CD4-positive, alpha-beta T cell (primary cell): Measurements from ENCODE around the gene ACTN1. TPM values are rescaled to one million over a fixed set of nuclear protein-coding genes. Genes with fewer than 3 reads are reported as not detected.

Experiments
- ATAC-seq: fragments of 200-7000 bp; cut with Tn5 transposase; one replicate; pipeline ENCODE4 v1.10.0; 2022; ENCODE audit warnings: mild to moderate bottlenecking; ENCODE audit not compliant: poor library complexity
- CTCF ChIA-PET: fragments of 350-600 bp; sonication (Branson Sonifier 250); formaldehyde crosslinking; loops from one replicate; lab custom pipeline; 2021; ENCODE audit warnings: antibody characterized with exemption, inconsistent platforms; lab: Charles Lee
- POLR2A ChIA-PET: fragments of 350-600 bp; sonication (Branson Sonifier 250); formaldehyde crosslinking; loops from one replicate; lab custom pipeline; 2021; ENCODE audit warnings: antibody characterized with exemption, inconsistent platforms; lab: Charles Lee
- DNase-seq, 14 experiments: peaks; one replicate each; pipeline ENCODE4 v3.0.0-alpha.2; 2013 to 2020; ENCODE audit warnings: mixed read lengths in 2 of 14
- H3K27ac ChIP-seq, 2 donors: one replicate each; pipeline versions ENCODE4 v1.5.1 to v1.7.0; 2013; ENCODE audit warnings: low read length in 2 of 2, low read depth in 1 of 2, mild to moderate bottlenecking in 1 of 2
- H3K27me3 ChIP-seq, 2 experiments: 1 replicate in 1 of 2; 2 replicates in 1 of 2; pipeline versions ENCODE4 v1.6.1 to v1.7.0; 2013; ENCODE audit warnings: low read length in 2 of 2, control low read depth in 1 of 2, mild to moderate bottlenecking in 1 of 2, moderate library complexity in 1 of 2; ENCODE audit not compliant: insufficient read depth in 2 of 2, control insufficient read depth in 1 of 2
- H3K36me3 ChIP-seq: one replicate; pipeline ENCODE4 v1.6.1; 2013; ENCODE audit warnings: low read length, control low read depth; ENCODE audit not compliant: insufficient read depth
- H3K4me1 ChIP-seq: one replicate; pipeline ENCODE4 v1.6.1; 2013; ENCODE audit warnings: low read length, control low read depth; ENCODE audit not compliant: insufficient read depth
- H3K4me3 ChIP-seq: one replicate; pipeline ENCODE4 v1.5.1; 2013; ENCODE audit warnings: mild to moderate bottlenecking, low read length, moderate library complexity
- H3K9me3 ChIP-seq, 2 experiments: 1 replicate in 1 of 2; 2 replicates in 1 of 2; pipeline versions ENCODE4 v1.6.1 to v1.7.0; 2013; ENCODE audit warnings: low read length in 2 of 2, mild to moderate bottlenecking in 2 of 2, control low read depth in 1 of 2, moderate library complexity in 1 of 2; ENCODE audit not compliant: control insufficient read depth in 1 of 2, insufficient read depth in 1 of 2
- H3K27ac Mint-ChIP-seq: one replicate; pipeline ENCODE4 v1.8.0; 2020; ENCODE audit warnings: mixed read lengths
- H3K27me3 Mint-ChIP-seq: one replicate; pipeline ENCODE4 v1.8.0; 2021; ENCODE audit warnings: mixed read lengths
- H3K36me3 Mint-ChIP-seq: one replicate; pipeline ENCODE4 v1.8.0; 2021; ENCODE audit warnings: low read depth, mixed read lengths
- H3K4me1 Mint-ChIP-seq: one replicate; pipeline ENCODE4 v1.8.0; 2021; ENCODE audit warnings: low read depth, mixed read lengths
- H3K4me3 Mint-ChIP-seq: one replicate; pipeline ENCODE4 v1.8.0; 2020; ENCODE audit warnings: mild to moderate bottlenecking, mixed read lengths
- H3K9me3 Mint-ChIP-seq: one replicate; pipeline ENCODE4 v1.8.0; 2020; ENCODE audit warnings: mixed read lengths
- CTCF ChIP-seq: fragments of 200-600 bp; IDR thresholded peaks from one replicate; pipeline ENCODE4 v1.8.0; 2022; ENCODE audit warnings: antibody characterized with exemption, mild to moderate bottlenecking
- intact Hi-C, 2 experiments: fragments of 100-400 bp; cut with DNase I in 1 of 2; cut with micrococcal nuclease in 1 of 2; formaldehyde crosslinking; loops; one replicate each; pipeline versions ENCODE4 v1.15.1 to v1.9.0; 2023 to 2025; cut with DNase I, micrococcal nuclease
- total RNA-seq, 174 experiments: library from RNA in 2 of 174; stranded (reverse) in 2 of 174; gene quantifications; one replicate each; pipeline ENCODE4 v1.2.3 and lab custom pipeline; 2021 to 2026

The ACTN1 gene
- total RNA-seq, 2 experiments from 2014 or later, result 128 to 143 TPM

DNA sequence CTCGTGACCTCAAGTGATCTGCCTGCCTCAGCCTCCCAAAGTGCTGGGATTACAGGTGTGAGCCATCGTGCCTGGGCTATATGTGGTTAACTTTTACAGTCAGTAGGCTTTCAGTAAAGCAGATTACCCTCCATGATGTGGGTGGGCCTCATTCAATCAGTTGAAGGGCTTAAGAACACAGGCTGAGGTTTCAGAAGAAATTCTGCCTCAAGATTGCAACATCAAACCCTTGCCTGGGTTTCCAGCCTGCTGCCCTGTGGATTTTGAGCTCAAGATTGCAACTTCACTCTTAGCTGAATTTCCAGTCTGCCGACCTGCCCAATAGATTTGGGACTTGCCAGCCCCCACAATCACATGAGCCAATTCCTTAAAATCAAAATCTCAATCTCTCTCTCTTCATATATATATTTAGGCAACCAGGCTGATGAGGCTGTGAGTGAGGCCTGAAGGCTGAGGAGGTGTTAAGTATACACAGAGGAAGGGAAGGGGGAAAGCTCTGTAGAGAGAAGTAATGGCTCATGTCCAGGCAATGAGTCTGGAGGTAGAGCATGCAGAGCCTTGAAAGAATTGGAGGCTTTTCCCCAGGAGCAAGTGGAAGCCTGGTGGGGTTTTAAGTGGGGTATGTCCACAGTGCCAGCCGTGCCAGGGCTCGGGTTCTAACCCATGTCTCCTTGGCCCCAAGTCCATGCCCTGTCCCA lies 33.3 kb upstream of the ACTN1 start:
- Histone ChIP-seq H3K36me3 (no peaks in the 10 kb centered on the region), H3K27me3 (no peaks in the 10 kb centered on the region), H3K27ac (no peak overlapping the region), H3K9me3 (no peaks in the 10 kb centered on the region), H3K4me1 (no peaks in the 10 kb centered on the region), H3K4me3 (no peak overlapping the region)
- ChIA-PET POLR2A (interaction anchor here (0.6 to 0.8 kb wide), 2 partner anchors 12 to 15 kb away, joined by 4 read pairs; no protein-coding TSS in a partner anchor), CTCF (no interaction called here)
- no peaks in the 10 kb centered on the region for H3K27me3 Mint-ChIP-seq
- no peaks in the 10 kb centered on the region for H3K9me3 Mint-ChIP-seq
- TF ChIP-seq CTCF, result no peak
- intact Hi-C loops, result no loop called here
- DNase-seq (no peak), ATAC-seq (no peak)
- H3K4me3 Mint-ChIP-seq, result no peak overlapping the region
- H3K36me3 Mint-ChIP-seq, result no peaks in the 10 kb centered on the region
- no peaks in the 10 kb centered on the region for H3K4me1 Mint-ChIP-seq
- no peak overlapping the region for H3K27ac Mint-ChIP-seq

DNA sequence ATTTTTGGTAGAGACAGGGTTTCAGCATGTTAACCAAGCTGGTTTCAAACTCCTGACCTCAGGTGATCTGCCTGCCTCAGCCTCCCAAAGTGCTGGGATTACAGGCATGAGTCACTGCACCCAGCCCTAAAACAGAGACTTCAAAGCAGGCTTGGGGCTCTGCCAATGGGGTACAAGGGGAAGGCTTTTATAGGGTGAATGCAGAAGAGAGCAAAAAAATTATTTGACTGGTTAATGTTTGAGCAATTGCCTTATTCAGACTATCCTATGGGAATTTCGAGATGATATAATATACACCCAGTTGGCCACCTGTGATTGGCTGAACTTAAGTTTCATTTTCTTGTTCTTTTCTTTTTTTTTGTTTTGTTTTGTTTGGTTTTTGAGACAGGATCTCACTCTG lies 31.5 kb upstream of the ACTN1 start:
- H3K27me3 ChIP-seq, result no peaks in the 10 kb centered on the region
- no peaks in the 10 kb centered on the region for H3K36me3 ChIP-seq
- Mint-ChIP-seq H3K27me3 (no peaks in the 10 kb centered on the region), H3K4me1 (no peaks in the 10 kb centered on the region), H3K27ac (no peak overlapping the region), H3K9me3 (no peaks in the 10 kb centered on the region), H3K4me3 (no peak overlapping the region), H3K36me3 (no peaks in the 10 kb centered on the region)
- ChIA-PET CTCF (no interaction called here), POLR2A (no interaction called here)
- no peaks in the 10 kb centered on the region for H3K9me3 ChIP-seq
- DNase-seq, result peak in 6 of 14 experiments; percentile 8 to 57 (median 22)
- peak; percentile 41 for ATAC-seq
- H3K4me1 ChIP-seq, result no peaks in the 10 kb centered on the region
- H3K27ac ChIP-seq, result no peak overlapping the region
- TF ChIP-seq CTCF, result no peak
- no peak overlapping the region for H3K4me3 ChIP-seq
- intact Hi-C loops, result no loop called here

- ChIA-PET CTCF (interaction anchor here (0.6 kb wide), 1 partner anchor 73 kb away, joined by 3 read pairs; no protein-coding TSS in a partner anchor), POLR2A (interaction anchor here (0.6 kb wide), 1 partner anchor 96 kb away, joined by 3 read pairs; no protein-coding TSS in a partner anchor)
- Histone ChIP-seq H3K9me3 (no peaks in the 10 kb centered on the region), H3K27me3 (no peaks in the 10 kb centered on the region), H3K36me3 (no peaks in the 10 kb centered on the region), H3K4me3 (no peak overlapping the region), H3K27ac (no peak overlapping the region), H3K4me1 (no peaks in the 10 kb centered on the region)
- H3K36me3 Mint-ChIP-seq, result no peaks in the 10 kb centered on the region
- peak in 1 of 14 experiments; percentile 15 for DNase-seq
- no peaks in the 10 kb centered on the region for H3K4me1 Mint-ChIP-seq
- intact Hi-C loops, result no loop called here
- no peaks in the 10 kb centered on the region for H3K9me3 Mint-ChIP-seq
- ATAC-seq, result no peak
- TF ChIP-seq CTCF, result no peak
- H3K27me3 Mint-ChIP-seq, result no peaks in the 10 kb centered on the region
- no peak overlapping the region for H3K4me3 Mint-ChIP-seq
- no peak overlapping the region for H3K27ac Mint-ChIP-seq
These were observed 29.4 kb upstream of the ACTN1 start for GRCh38 chr14:69008421-69008884.
